ENCODE results near the gene GZMM. TPM values are rescaled to one million over a fixed set of nuclear protein-coding genes. Genes with fewer than 3 reads are reported as not detected.

GZMM gene
- polyA plus RNA-seq, 1 experiment = not detected

DNA sequence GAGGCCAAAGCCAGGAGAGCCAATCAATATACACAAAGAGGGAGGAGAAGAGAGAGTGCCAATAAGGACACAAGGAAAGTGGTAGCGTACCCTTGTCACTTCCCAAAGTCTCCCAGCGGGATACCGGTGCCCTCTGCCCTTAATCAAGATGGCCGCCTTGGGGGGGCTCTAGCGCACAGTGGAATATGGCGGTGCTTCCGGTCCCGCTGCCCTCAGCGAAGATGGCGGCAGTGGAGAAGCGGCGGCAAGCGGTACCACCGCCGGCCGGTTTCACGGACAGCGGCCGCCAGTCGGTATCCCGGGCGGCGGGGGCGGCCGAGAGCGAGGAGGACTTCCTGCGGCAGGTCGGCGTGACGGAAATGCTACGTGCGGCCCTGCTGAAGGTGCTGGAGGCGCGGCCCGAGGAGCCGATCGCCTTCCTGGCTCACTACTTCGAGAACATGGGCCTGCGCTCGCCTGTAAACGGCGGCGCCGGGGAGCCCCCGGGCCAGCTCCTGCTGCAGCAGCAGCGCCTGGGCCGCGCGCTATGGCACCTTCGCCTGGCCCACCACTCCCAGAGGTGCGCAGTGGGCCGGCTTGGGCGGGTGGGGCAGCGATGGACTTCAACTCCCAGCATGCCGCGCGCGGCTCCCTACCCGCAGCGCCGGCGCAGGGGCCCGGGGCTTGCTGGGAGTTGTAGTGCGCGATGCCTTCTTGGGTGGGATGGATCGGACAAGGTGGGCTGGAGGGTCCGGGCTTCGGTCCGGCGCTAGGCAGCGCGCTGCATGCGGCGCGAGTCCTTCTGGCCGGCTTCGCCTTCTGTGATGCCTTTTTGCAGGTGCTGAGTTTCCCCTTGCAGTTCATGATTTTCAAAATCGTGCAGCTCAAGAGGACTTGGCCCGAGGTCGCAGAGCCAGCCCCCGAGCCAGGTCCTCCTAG is 36.3 kb upstream of the GZMM start, which contains the start of gene TPGS1:
TSS of gene TPGS1 (plus strand) at position 212 of the 918 bp plus-strand sequence. CDS start at position 222, 10 bp downstream.
- peak within 1 kb of the TSS; percentile 88 for H3K27ac ChIP-seq (ENCODE audit: low read depth, low read length)
- no peaks in the 10 kb centered on the region for H3K27me3 ChIP-seq (ENCODE audit: control insufficient read depth, insufficient read depth, low read length)
- ChIA-PET POLR2A (interaction anchor here (0.5 to 1.1 kb wide), 5 partner anchors 10 to 158 kb away, joined by 3 to 6 read pairs (median 4); partner anchors contain the start of gene CDC34), CTCF (interaction anchor here (0.6 to 1.8 kb wide), 15 partner anchors 8 to 350 kb away, joined by 3 to 16 read pairs (median 6); partner anchors contain the start of genes CDC34 and MIER2)
- DNase-seq (ENCODE audit: low read depth, low spot score) = peak; percentile 100
- H3K4me3 ChIP-seq (ENCODE audit: low read depth, low read length) = peak within 1 kb of the TSS; percentile 87
- TF ChIP-seq, protein P1, sequence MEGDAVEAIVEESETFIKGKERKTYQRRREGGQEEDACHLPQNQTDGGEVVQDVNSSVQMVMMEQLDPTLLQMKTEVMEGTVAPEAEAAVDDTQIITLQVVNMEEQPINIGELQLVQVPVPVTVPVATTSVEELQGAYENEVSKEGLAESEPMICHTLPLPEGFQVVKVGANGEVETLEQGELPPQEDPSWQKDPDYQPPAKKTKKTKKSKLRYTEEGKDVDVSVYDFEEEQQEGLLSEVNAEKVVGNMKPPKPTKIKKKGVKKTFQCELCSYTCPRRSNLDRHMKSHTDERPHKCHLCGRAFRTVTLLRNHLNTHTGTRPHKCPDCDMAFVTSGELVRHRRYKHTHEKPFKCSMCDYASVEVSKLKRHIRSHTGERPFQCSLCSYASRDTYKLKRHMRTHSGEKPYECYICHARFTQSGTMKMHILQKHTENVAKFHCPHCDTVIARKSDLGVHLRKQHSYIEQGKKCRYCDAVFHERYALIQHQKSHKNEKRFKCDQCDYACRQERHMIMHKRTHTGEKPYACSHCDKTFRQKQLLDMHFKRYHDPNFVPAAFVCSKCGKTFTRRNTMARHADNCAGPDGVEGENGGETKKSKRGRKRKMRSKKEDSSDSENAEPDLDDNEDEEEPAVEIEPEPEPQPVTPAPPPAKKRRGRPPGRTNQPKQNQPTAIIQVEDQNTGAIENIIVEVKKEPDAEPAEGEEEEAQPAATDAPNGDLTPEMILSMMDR (IDR thresholded peaks at IDR 0.05; ENCODE audit: low read depth, low read length) = no peak
- H3K9me3 ChIP-seq (ENCODE audit: control insufficient read depth, insufficient read depth, low read length) = peaks cover 2% of the 10 kb centered on the region; the same call in 1 of the 2 replicates

GRCh38 chr19:508204-509150 is 35.4 kb upstream of the GZMM start:
- POLR2A ChIA-PET = no interaction called here

DNA sequence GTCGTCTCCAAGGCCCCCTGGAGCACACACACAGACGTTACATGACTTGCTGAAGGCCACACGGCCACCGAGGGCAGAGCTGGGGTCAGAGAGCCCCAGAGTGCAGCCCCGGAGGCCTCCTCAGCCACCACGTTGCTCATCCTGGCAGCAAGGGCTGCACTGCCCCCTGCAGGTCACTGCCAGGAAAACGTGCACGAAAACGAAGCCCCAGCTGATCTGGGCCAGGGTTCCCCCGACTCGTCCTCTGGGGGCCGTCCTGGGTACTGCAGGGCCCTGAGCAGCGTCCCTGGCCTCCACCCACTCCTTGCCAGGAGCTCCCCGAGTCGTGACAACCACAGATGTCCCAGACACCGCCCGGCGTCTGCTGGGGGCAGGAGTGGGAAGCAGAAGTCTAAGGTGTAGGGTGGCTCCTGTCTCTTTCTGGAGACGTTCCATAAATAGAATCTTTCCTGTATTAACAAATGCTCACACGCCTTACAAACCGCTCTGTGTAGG is 33.2 kb upstream of the GZMM start:
- peaks cover 4% of the 10 kb centered on the region; the same call in 1 of the 2 replicates for H3K9me3 ChIP-seq (ENCODE audit: control insufficient read depth, insufficient read depth, low read length)
- DNase-seq (ENCODE audit: low read depth, low spot score) = peak; percentile 60
- H3K27me3 ChIP-seq (ENCODE audit: control insufficient read depth, insufficient read depth, low read length) = no peaks in the 10 kb centered on the region
- ChIA-PET POLR2A (interaction anchor here (0.7 to 1.8 kb wide), 2 partner anchors 20 to 22 kb away, joined by 3 to 5 read pairs; partner anchors contain the start of gene CDC34), CTCF (interaction anchor here (0.6 to 3.1 kb wide), 10 partner anchors 11 to 470 kb away, joined by 3 to 29 read pairs (median 6); partner anchors contain the start of gene CDC34)
- peak overlapping the region; percentile 61 for H3K27ac ChIP-seq (ENCODE audit: low read depth, low read length)
- no peak overlapping the region for H3K4me3 ChIP-seq (ENCODE audit: low read depth, low read length)
- TF ChIP-seq, protein P1 (IDR thresholded peaks at IDR 0.05; ENCODE audit: low read depth, low read length) = peak; percentile 98

More at GRCh38 chr19:508204-509150, 35.4 kb upstream of the GZMM start:
- no peak for DNase-seq (ENCODE audit: low read depth, low spot score)
- peaks cover 4% of the 10 kb centered on the region; the same call in 1 of the 2 replicates for H3K9me3 ChIP-seq (ENCODE audit: control insufficient read depth, insufficient read depth, low read length)
- CTCF ChIA-PET = no interaction called here
- TF ChIP-seq, protein P1 (IDR thresholded peaks at IDR 0.05; ENCODE audit: low read depth, low read length) = no peak
- H3K27ac ChIP-seq (ENCODE audit: low read depth, low read length) = no peak overlapping the region
- peak overlapping the region; percentile 87 for H3K4me3 ChIP-seq (ENCODE audit: low read depth, low read length)
- no peaks in the 10 kb centered on the region for H3K27me3 ChIP-seq (ENCODE audit: control insufficient read depth, insufficient read depth, low read length)

DNA sequence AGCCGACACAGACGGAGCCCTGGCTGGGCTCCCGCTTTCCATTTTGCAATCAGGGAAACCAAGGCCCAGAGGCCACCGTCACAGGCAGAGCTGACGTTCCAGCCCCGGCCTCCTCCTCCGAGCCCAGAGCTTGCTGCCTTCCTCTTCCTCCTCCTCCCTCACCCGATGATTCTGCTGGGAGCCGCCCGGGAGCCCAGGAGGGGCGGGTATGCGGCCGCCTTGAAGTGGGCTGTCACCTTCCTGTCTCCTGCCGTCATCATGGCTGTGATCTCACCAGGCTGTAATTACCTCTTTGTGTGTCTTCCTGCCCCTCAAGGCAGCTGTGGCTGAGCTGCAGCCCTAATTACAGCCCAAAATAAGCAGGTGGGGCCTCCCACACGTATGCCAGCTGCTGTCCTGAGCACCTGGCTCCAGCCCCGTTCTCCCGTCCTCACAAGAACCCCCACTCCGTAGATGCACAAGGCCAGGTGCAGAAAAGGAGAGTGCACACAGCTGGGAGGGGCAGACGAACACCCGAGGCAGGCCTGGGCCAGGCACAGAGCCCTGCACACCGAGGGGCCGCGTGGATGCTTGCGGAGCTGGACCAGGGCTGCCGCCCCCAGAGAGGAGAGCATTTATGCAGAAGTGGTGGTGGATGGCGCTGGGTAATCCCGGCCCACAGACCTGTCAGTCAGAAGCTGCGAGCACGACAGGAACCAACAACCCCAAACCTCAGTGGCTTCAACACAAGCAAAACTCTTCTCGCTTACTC is 32.6 kb upstream of the GZMM start:
- ChIA-PET POLR2A (interaction anchor here (1.8 kb wide), 1 partner anchor 20 kb away, joined by 5 read pairs; the partner anchor contains the start of gene CDC34), CTCF (interaction anchor here (0.6 to 3.1 kb wide), 9 partner anchors 10 to 469 kb away, joined by 3 to 29 read pairs (median 7); partner anchors contain the start of gene CDC34)
- no peak overlapping the region for H3K4me3 ChIP-seq (ENCODE audit: low read depth, low read length)
- TF ChIP-seq, protein P1 (IDR thresholded peaks at IDR 0.05; ENCODE audit: low read depth, low read length) = no peak
- H3K27me3 ChIP-seq (ENCODE audit: control insufficient read depth, insufficient read depth, low read length) = no peaks in the 10 kb centered on the region
- H3K9me3 ChIP-seq (ENCODE audit: control insufficient read depth, insufficient read depth, low read length) = peaks cover 4% of the 10 kb centered on the region; the same call in 1 of the 2 replicates
- DNase-seq (ENCODE audit: low read depth, low spot score) = no peak
- peak overlapping the region; percentile 61 for H3K27ac ChIP-seq (ENCODE audit: low read depth, low read length)

Data from AG04450 (cell line).